ENCODE data around the gene TRIP13. TPM values are rescaled to one million over a fixed set of nuclear protein-coding genes. Genes with fewer than 3 reads are reported as not detected.
A peak's percentile ranks its signal among the peaks of the same experiment; 100 is the strongest.

TRIP13 gene
- total and polyA plus RNA-seq, 9 of the 15 experiments (the other 6 are each of a cell fraction or from before 2014, with no cell fraction given), result 24.1 to 116 (median 53.2) TPM

GRCh38 chr5:963673-964531 is 71.2 kb downstream of the TRIP13 start (continued):
- TF ChIP-seq EWSR1 (IDR thresholded peaks at IDR 0.05; ENCODE audit: borderline replicate concordance, low read depth, partially characterized antibody), result no peak
- TF ChIP-seq TBL1XR1 (IDR thresholded peaks at IDR 0.05; ENCODE audit: low read length in 2 of 2), result no peak
- TF ChIP-seq, protein P1, sequence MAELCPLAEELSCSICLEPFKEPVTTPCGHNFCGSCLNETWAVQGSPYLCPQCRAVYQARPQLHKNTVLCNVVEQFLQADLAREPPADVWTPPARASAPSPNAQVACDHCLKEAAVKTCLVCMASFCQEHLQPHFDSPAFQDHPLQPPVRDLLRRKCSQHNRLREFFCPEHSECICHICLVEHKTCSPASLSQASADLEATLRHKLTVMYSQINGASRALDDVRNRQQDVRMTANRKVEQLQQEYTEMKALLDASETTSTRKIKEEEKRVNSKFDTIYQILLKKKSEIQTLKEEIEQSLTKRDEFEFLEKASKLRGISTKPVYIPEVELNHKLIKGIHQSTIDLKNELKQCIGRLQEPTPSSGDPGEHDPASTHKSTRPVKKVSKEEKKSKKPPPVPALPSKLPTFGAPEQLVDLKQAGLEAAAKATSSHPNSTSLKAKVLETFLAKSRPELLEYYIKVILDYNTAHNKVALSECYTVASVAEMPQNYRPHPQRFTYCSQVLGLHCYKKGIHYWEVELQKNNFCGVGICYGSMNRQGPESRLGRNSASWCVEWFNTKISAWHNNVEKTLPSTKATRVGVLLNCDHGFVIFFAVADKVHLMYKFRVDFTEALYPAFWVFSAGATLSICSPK (IDR thresholded peaks at IDR 0.05; ENCODE audit: borderline replicate concordance), result no peak
- TF ChIP-seq MCM2 (IDR thresholded peaks at IDR 0.05; ENCODE audit: low read depth), result no peak
- TF ChIP-seq CBX8 (IDR thresholded peaks at IDR 0.05; ENCODE audit: borderline replicate concordance, extremely low read depth, low read depth, low read length, poor library complexity, severe bottlenecking), result no peak
- TF ChIP-seq CREB3 (tag; conservative IDR thresholded peaks at IDR 0.05; ENCODE audit: low read depth), result no peak
- TF ChIP-seq ILK (tag; IDR thresholded peaks at IDR 0.05; ENCODE audit: borderline replicate concordance, low read depth), result no peak
- TF ChIP-seq, protein P2, sequence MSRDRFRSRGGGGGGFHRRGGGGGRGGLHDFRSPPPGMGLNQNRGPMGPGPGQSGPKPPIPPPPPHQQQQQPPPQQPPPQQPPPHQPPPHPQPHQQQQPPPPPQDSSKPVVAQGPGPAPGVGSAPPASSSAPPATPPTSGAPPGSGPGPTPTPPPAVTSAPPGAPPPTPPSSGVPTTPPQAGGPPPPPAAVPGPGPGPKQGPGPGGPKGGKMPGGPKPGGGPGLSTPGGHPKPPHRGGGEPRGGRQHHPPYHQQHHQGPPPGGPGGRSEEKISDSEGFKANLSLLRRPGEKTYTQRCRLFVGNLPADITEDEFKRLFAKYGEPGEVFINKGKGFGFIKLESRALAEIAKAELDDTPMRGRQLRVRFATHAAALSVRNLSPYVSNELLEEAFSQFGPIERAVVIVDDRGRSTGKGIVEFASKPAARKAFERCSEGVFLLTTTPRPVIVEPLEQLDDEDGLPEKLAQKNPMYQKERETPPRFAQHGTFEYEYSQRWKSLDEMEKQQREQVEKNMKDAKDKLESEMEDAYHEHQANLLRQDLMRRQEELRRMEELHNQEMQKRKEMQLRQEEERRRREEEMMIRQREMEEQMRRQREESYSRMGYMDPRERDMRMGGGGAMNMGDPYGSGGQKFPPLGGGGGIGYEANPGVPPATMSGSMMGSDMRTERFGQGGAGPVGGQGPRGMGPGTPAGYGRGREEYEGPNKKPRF (IDR thresholded peaks at IDR 0.05; ENCODE audit: low read depth, low read length), result no peak
- peak; percentile 69 for TF ChIP-seq SOX6 (IDR thresholded peaks at IDR 0.05)
- TF ChIP-seq CBFA2T2 (conservative IDR thresholded peaks at IDR 0.05), result peak; percentile 50; the same call in 1 of the 2 replicates
- no peak for TF ChIP-seq FOXK1 (CRISPR knock-in tag; IDR thresholded peaks at IDR 0.05; ENCODE audit: borderline replicate concordance)
- TF ChIP-seq ZNF778 (CRISPR knock-in tag; IDR thresholded peaks at IDR 0.05), result no peak
- TF ChIP-seq ZNF217 (CRISPR knock-in tag; IDR thresholded peaks at IDR 0.05), result no peak
- no peak for TF ChIP-seq KDM5B (IDR thresholded peaks at IDR 0.05; ENCODE audit: insufficient replicate concordance, low read depth, low read length)
- peak; percentile 97 for TF ChIP-seq ZBTB1 (CRISPR knock-in tag; IDR thresholded peaks at IDR 0.05; ENCODE audit: borderline replicate concordance, low read depth)
- no peak for TF ChIP-seq SIN3A (IDR thresholded peaks at IDR 0.05; ENCODE audit: borderline replicate concordance in 2 of 2, control insufficient read depth in 1 of 2, low read depth in 2 of 2, low read length in 2 of 2)
- TF ChIP-seq HNRNPK (IDR thresholded peaks at IDR 0.05; ENCODE audit: low read depth, low read length, poor library complexity, severe bottlenecking), result no peak
- TF ChIP-seq HNRNPL (IDR thresholded peaks at IDR 0.05; ENCODE audit: low read depth, low read length), result no peak
- TF ChIP-seq CBX5 (IDR thresholded peaks at IDR 0.05; ENCODE audit: borderline replicate concordance, low read depth), result no peak
- TF ChIP-seq DNMT1 (IDR thresholded peaks at IDR 0.05), result no peak

All from K562 (cell line).